HFF-Myc (cell line): ENCODE measurements around the gene CXCR3.
"Not testable (repeated sequence)": the region's sequence is repeated elsewhere in the genome, so short reads cannot be mapped to it uniquely, and the experiment has no call there.

Experiments used
- DNase-seq: peaks from one replicate; pipeline ENCODE4 v3.0.0-alpha.2; 2011; ENCODE audit warnings: low read depth; ENCODE audit errors: extremely low read depth
- H3K4me3 ChIP-seq: replicated peaks from 2 replicates; pipeline ENCODE4 v1.5.1; 2011; ENCODE audit warnings: low read depth, mild to moderate bottlenecking, control low read depth, low read length
- TF ChIP-seq, protein P1 (sequence below): IDR thresholded peaks from 2 replicates; pipeline ENCODE4 v1.5.1; 2012; ENCODE audit warnings: mild to moderate bottlenecking, low read depth, low read length, control low read depth; ENCODE audit errors: missing control alignments

Gene CXCR3

DNA sequence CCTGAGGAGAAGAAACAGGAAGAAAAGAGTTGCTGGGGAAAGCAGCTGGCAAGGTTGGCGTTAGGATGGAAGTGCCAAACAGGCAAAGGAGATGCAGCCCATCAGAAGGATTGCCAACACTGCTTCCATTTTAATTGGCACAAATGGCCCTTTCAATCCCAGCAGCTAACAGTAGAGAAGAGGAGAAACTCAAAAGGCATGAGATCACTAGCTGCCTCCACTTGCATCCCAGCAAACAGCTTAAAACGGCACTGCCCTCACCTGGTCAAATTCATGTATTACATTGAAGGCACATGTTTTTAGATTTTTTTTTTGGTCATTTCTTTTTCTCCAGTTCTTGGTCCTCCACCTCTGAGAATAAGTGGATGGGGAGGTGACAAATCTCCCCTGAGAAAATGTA lies 34.1 kb upstream of the CXCR3 start:
- no peak overlapping the region for H3K4me3 ChIP-seq
- TF ChIP-seq, protein P1, sequence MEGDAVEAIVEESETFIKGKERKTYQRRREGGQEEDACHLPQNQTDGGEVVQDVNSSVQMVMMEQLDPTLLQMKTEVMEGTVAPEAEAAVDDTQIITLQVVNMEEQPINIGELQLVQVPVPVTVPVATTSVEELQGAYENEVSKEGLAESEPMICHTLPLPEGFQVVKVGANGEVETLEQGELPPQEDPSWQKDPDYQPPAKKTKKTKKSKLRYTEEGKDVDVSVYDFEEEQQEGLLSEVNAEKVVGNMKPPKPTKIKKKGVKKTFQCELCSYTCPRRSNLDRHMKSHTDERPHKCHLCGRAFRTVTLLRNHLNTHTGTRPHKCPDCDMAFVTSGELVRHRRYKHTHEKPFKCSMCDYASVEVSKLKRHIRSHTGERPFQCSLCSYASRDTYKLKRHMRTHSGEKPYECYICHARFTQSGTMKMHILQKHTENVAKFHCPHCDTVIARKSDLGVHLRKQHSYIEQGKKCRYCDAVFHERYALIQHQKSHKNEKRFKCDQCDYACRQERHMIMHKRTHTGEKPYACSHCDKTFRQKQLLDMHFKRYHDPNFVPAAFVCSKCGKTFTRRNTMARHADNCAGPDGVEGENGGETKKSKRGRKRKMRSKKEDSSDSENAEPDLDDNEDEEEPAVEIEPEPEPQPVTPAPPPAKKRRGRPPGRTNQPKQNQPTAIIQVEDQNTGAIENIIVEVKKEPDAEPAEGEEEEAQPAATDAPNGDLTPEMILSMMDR = peak; percentile 39
- DNase-seq = peak; percentile 14

DNA sequence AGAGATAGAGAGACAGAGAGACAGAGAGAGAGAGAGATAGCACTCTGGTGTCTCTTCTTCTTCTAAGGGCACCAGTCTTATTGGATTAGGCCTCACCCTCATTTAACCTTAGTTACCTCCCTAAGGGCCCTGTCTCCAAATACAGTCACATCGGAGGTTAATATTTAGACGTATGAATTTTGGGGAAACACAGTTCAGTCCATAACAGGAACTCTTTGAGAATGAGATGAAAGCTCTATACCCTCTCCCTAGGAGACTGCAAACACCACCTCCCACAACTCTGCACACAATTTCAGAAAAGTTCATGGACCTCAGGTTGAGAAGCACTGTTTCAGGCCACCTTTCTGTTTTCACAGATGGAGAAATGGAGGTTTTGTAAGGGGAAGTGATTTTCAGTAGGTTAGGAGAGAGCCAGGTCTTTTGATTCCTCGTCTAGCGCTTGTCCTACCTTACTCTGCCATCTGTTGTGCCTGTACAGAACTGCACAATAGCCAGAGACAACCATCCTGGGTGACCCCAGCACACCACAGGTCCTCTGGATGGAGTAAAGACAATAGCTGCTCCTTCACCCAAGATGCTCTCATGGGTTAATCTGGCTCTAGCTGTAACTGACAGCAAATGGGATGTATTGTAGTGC lies 32.1 kb upstream of the CXCR3 start:
- TF ChIP-seq, protein P1 = no peak
- no peak for DNase-seq
- H3K4me3 ChIP-seq = no peak overlapping the region

DNA sequence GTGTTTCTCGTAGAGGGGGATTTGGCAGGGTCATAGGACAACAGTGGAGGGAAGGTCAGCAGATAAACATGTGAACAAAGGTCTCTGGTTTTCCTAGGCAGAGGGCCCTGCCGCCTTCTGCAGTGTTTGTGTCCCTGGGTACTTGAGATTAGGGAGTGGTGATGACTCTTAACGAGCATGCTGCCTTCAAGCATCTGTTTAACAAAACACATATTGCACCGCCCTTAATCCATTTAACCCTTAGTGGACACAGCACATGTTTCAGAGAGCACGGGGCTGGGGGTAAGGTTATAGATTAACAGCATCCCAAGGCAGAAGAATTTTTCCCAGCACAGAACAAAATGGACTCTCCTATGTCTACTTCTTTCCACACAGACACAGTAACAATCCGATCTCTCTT lies 26.1 kb upstream of the CXCR3 start:
- not testable (repeated sequence) for DNase-seq, H3K4me3 ChIP-seq

DNA sequence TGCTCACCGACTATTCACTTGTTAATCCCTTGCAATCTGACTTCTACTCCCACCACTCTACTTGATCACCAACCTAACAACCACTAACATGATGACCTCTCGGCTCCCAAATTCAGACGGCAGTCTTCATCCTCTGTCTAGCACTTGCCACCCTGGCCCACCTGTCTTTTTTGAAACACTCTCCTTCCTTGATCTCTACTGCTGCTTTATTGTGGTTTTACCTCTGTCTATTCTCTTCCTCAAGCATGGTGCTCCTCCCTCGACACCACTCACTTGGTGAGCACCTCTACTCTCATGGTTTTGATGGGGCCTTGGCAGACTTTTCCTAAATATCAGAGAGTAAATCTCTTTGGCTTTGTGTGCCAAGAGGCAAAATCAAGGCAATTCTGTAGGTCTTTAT lies 21.7 kb upstream of the CXCR3 start:
- TF ChIP-seq, protein P1 = no peak
- no peak overlapping the region for H3K4me3 ChIP-seq
- DNase-seq = no peak

DNA sequence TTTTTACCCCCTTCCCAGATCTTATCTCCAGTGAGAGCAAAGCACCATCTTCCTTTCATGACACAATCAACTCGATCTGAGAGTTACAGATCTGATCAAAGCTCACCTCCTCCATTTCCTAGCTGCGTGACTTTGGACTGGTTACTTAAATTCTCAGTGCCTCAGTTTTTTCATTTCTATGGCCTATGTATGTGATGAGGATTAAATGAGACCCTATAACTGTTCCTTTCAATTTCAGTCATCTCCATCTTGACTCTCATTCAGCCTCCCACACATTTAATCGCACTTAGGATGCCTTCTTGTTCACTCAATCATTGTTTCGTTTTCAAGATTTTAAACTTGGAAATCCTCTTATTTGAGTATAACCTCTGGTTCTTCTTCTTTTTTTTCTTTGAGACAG lies 20.1 kb upstream of the CXCR3 start:
- TF ChIP-seq, protein P1 = no peak
- DNase-seq = no peak
- H3K4me3 ChIP-seq = no peak overlapping the region

DNA sequence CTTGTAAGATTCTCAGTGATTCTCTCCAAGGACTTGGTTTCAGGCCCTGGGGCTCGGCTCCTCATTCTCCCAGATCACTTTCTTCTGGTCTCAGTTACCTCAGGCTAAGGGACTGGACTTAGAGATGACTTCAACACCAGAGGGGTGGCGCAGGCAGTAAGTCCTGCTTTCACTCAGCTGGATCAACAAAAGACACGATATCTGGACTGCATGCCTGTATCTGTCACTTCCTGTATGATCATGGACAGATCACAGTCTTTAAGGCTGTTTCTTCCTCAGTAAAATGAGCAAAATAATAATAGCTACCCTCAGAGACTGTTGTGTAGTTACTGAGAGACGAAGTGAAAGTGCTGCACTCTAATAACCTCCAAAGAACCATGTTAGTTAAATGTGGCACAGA lies 19.5 kb upstream of the CXCR3 start:
- DNase-seq = no peak
- H3K4me3 ChIP-seq = no peak overlapping the region
- TF ChIP-seq, protein P1 = no peak

DNA sequence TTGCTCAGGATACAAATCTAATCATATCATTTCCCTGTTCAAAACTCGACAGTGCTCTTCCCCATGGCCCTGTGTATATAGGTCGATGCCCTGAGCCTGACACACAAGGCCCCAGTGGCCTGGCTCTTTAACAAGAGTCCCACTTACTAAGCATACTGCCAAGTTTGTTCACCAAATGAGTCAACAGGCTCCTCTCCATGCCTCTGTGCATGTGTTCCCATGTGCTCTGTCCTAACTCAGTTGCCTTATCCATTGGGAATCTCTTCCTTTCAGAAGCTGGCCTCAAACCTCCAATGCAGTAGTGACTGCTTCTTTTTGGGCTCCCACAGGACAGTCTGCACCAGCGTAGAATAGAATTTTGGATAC lies 18.9 kb upstream of the CXCR3 start:
- H3K4me3 ChIP-seq = no peak overlapping the region
- DNase-seq = no peak
- TF ChIP-seq, protein P1 = no peak
